A172 (cell line): ENCODE measurements around the gene VIL1. TPM values are rescaled to one million over a fixed set of nuclear protein-coding genes. Genes with fewer than 3 reads are reported as not detected.
A peak's percentile ranks its signal among the peaks of the same experiment; 100 is the strongest.

Experiments
- DNase-seq: peaks from one replicate; pipeline ENCODE4 v3.0.0-alpha.2; 2015; ENCODE audit warnings: low spot score
- total RNA-seq: library from RNA; depleted of rRNA; stranded (reverse); fragments of >200 nt; shearing (Covaris generic); gene quantifications from 2 replicates; pipeline ENCODE4 v1.2.3, GENCODE V29; 2014; rRNA removed

VIL1 gene
- not detected in 2 replicates for total RNA-seq

- DNase-seq: no peak
Measured at GRCh38 chr2:218418717-218419458, at the start of gene VIL1. Gene VIL1, plus strand, starts transcription at chr2:218419123. Its CDS starts 4,656 bp downstream, at chr2:218423779.

- no peak for DNase-seq
Measured at GRCh38 chr2:218369330-218369729, 49.6 kb upstream of the VIL1 start.

- no peak for DNase-seq
Measured at GRCh38 chr2:218370410-218371063, 48.4 kb upstream of the VIL1 start.

- DNase-seq: no peak
Measured at GRCh38 chr2:218371983-218372350, 47.0 kb upstream of the VIL1 start.

GRCh38 chr2:218374795-218375194, 44.1 kb upstream of the VIL1 start:
- no peak for DNase-seq

GRCh38 chr2:218375212-218375611, 43.7 kb upstream of the VIL1 start:
- peak; percentile 66 for DNase-seq

GRCh38 chr2:218378053-218378452, 40.9 kb upstream of the VIL1 start:
- DNase-seq: no peak

GRCh38 chr2:218381916-218382366, 37.0 kb upstream of the VIL1 start, which contains the start of gene SLC11A1:
Gene SLC11A1, plus strand, starts transcription at chr2:218382273. Its CDS starts 96 bp downstream, at chr2:218382369.
- DNase-seq: no peak

- DNase-seq: no peak
Measured at GRCh38 chr2:218382785-218383184, 36.1 kb upstream of the VIL1 start.

- DNase-seq: peak; percentile 66
Measured at GRCh38 chr2:218383892-218384519, 34.9 kb upstream of the VIL1 start.

- DNase-seq: no peak
Measured at GRCh38 chr2:218384975-218385374, 33.9 kb upstream of the VIL1 start.

GRCh38 chr2:218386505-218387368, 32.2 kb upstream of the VIL1 start:
- DNase-seq: no peak

GRCh38 chr2:218387369-218388194, 31.3 kb upstream of the VIL1 start:
- DNase-seq: no peak

- no peak for DNase-seq
Measured at GRCh38 chr2:218389333-218390150, 29.4 kb upstream of the VIL1 start.

- DNase-seq: no peak
Measured at GRCh38 chr2:218391202-218391601, 27.7 kb upstream of the VIL1 start.

GRCh38 chr2:218392459-218392858, 26.5 kb upstream of the VIL1 start:
- no peak for DNase-seq

- no peak for DNase-seq
Measured at GRCh38 chr2:218392891-218393462, 25.9 kb upstream of the VIL1 start.

GRCh38 chr2:218393750-218394290, 25.1 kb upstream of the VIL1 start:
- DNase-seq: no peak
